K562 (cell line): ENCODE measurements around the gene MTA1. TPM values are rescaled to one million over a fixed set of nuclear protein-coding genes. Genes with fewer than 3 reads are reported as not detected.

ENCODE experiments used
- ATAC-seq: fragments of 200-7000 bp; cut with Tn5 transposase; 3 replicates; pipeline ENCODE4 v1.9.1; 2020; ENCODE audit warnings: moderate library complexity
- Bru-seq: library from RNA; stranded (reverse); fragments of 400-500 nt; gene quantifications from one replicate; lab custom pipeline; 2021; lab: Mats Ljungman, UMichigan
- BruChase-seq, 2 experiments: library from RNA; stranded (reverse); fragments of 400-500 nt; gene quantifications; one replicate each; lab custom pipeline; 2021; lab: Mats Ljungman, UMichigan
- BruUV-seq: library from RNA; stranded (reverse); fragments of 400-500 nt; replicated peaks from 2 replicates; lab custom pipeline; 2021; lab: Mats Ljungman, UMichigan
- CTCF ChIA-PET: fragments of 300-600 bp; formaldehyde crosslinking; extraction: SDS; loops from one replicate; lab custom pipeline; 2021; ENCODE audit warnings: low intra/inter-chr PET ratio; lab: Yijun Ruan, JAX
- POLR2A ChIA-PET: fragments of 300-600, 350-650 bp; sonication (Branson Sonifier 250); formaldehyde crosslinking; extraction: SDS; loops from one replicate; lab custom pipeline; 2021; ENCODE audit warnings: antibody characterized with exemption, inconsistent platforms; lab: Yijun Ruan, JAX
- DNase-seq, 4 experiments: peaks; one replicate each; pipeline versions ENCODE4 v3.0.0 to v3.0.0-alpha.2; 2011 to 2018; ENCODE audit warnings: low spot score in 3 of 4, mixed read lengths in 3 of 4; ENCODE audit errors: extremely low read depth in 1 of 4
- FAIRE-seq: peaks from 2 replicates; lab custom pipeline; 2011; peaks lifted over from hg19 to GRCh38; lab: Jason Lieb, UNC
- H2AFZ ChIP-seq: 2 replicates; pipeline ENCODE4 v1.6.0; 2011; ENCODE audit warnings: low read depth, low read length, control low read depth, inconsistent platforms
- H3K27ac ChIP-seq: fragments of 200-600 bp; 3 replicates; pipeline ENCODE4 v1.8.0; 2011; ENCODE audit warnings: low read depth, mild to moderate bottlenecking, control low read depth, inconsistent platforms, low read length, moderate library complexity, mixed read lengths; ENCODE audit errors: extremely low read depth
- H3K27me3 ChIP-seq, 2 experiments: fragments of 300-600 bp in 1 of 2; 2 replicates in 1 of 2; 3 replicates in 1 of 2; pipeline versions ENCODE4 v1.6.0 to v1.8.0; 2011; ENCODE audit warnings: inconsistent platforms in 2 of 2, low read length in 2 of 2, mild to moderate bottlenecking in 1 of 2, mixed read lengths in 1 of 2, moderate library complexity in 1 of 2; ENCODE audit not compliant: control insufficient read depth in 2 of 2, insufficient read depth in 2 of 2
- H3K36me3 ChIP-seq: fragments of 300-600 bp; 3 replicates; pipeline ENCODE4 v1.8.0; 2011; ENCODE audit warnings: mild to moderate bottlenecking, low read length, inconsistent platforms; ENCODE audit not compliant: control insufficient read depth, insufficient read depth
- H3K4me1 ChIP-seq, 2 experiments: fragments of 200-600 bp in 1 of 2; replicated peaks in 1 of 2; 2 replicates in 1 of 2; 3 replicates in 1 of 2; pipeline versions ENCODE4 v1.5.1 to v1.8.0; 2011; ENCODE audit warnings: inconsistent platforms in 2 of 2, low read length in 2 of 2, mild to moderate bottlenecking in 1 of 2, mixed read lengths in 1 of 2, moderate library complexity in 1 of 2; ENCODE audit not compliant: control insufficient read depth in 2 of 2, insufficient read depth in 2 of 2
- H3K4me2 ChIP-seq: 2 replicates; pipeline ENCODE4 v1.6.1; 2011; ENCODE audit warnings: low read length, control low read depth, inconsistent platforms, mixed read lengths; ENCODE audit not compliant: insufficient read depth
- H3K4me3 ChIP-seq: fragments of 200-600 bp; sonication (generic), shearing (Covaris generic); 2 replicates; pipeline ENCODE4 v1.5.1; 2016; ENCODE audit warnings: control low read depth, inconsistent platforms
- H3K79me2 ChIP-seq: fragments of 200-600 bp; 3 replicates; pipeline ENCODE4 v1.8.0; 2011; ENCODE audit warnings: low read length, inconsistent platforms; ENCODE audit not compliant: control insufficient read depth, insufficient read depth
- H3K9ac ChIP-seq, 2 experiments: 2 replicates each; pipeline versions ENCODE4 v1.6.0 to v1.6.1; 2011; ENCODE audit warnings: low read depth in 2 of 2, low read length in 2 of 2, control low read depth in 1 of 2, inconsistent platforms in 1 of 2, mild to moderate bottlenecking in 1 of 2, mixed read lengths in 1 of 2; ENCODE audit not compliant: insufficient read depth in 1 of 2
- H3K9me1 ChIP-seq: one replicate; pipeline ENCODE4 v1.6.0; 2011; ENCODE audit warnings: inconsistent platforms, mild to moderate bottlenecking, low read length, moderate library complexity; ENCODE audit not compliant: control insufficient read depth, insufficient read depth
- H3K9me3 ChIP-seq: replicated peaks from 2 replicates; pipeline ENCODE4 v1.5.1; 2011; ENCODE audit warnings: low read depth, low read length, inconsistent platforms; ENCODE audit not compliant: control insufficient read depth, insufficient read depth
- H4K20me1 ChIP-seq: replicated peaks from 2 replicates; pipeline ENCODE4 v1.6.1; 2011; ENCODE audit warnings: low read length, inconsistent platforms, mixed read lengths; ENCODE audit not compliant: control insufficient read depth, insufficient read depth
- FOXK2 ChIP-seq, 2 experiments: fragments of 450-650 bp; IDR thresholded peaks in 1 of 2; conservative IDR thresholded peaks in 1 of 2; 2 replicates each; pipeline ENCODE4 v1.6.1; 2016; ENCODE audit warnings: low read depth in 2 of 2, mild to moderate bottlenecking in 1 of 2
- KDM1A ChIP-seq, 2 experiments: fragments of 450-650 bp; IDR thresholded peaks; 2 replicates each; pipeline ENCODE4 v1.6.1; 2016; ENCODE audit warnings: mild to moderate bottlenecking in 2 of 2
- L3MBTL2 ChIP-seq: fragments of 450-650 bp; IDR thresholded peaks from 2 replicates; pipeline ENCODE4 v1.6.1; 2016; ENCODE audit warnings: mild to moderate bottlenecking, moderate library complexity
- MAZ ChIP-seq, 2 experiments: fragments of 450-650 bp in 1 of 2; sonication (generic) in 1 of 2; formaldehyde crosslinking; IDR thresholded peaks in 1 of 2; conservative IDR thresholded peaks in 1 of 2; 2 replicates each; pipeline versions ENCODE4 v1.4.0 to v1.5.0; 2020; ENCODE audit warnings: mild to moderate bottlenecking in 1 of 2, missing genetic modification reagents in 1 of 2
- MYC ChIP-seq, 2 experiments: fragments of 250-450 bp in 1 of 2; sonication (Bioruptor Pico) in 1 of 2; IDR thresholded peaks; 2 replicates each; pipeline versions ENCODE4 v1.5.1 to v1.6.1; 2012 to 2021; ENCODE audit warnings: low read depth in 2 of 2, borderline replicate concordance in 1 of 2, improper control_type of control experiment in 1 of 2, low read length in 1 of 2, mild to moderate bottlenecking in 1 of 2, moderate library complexity in 1 of 2
- POLR2A ChIP-seq: fragments of 450-650 bp; conservative IDR thresholded peaks from 2 replicates; pipeline ENCODE4 v1.6.1; 2016
- WGBS: fragments of 100-300 bp; shearing (Covaris generic); methylation state at CpG from one replicate; pipeline ENCODE4 v1.1.6; 2016; ENCODE audit warnings: low coverage, mixed read lengths; ENCODE audit not compliant: insufficient coverage; ENCODE audit errors: missing lambda C conversion rate; 5-methylcytosine and 5-hydroxymethylcytosine counted together
- in situ Hi-C: fragments of 300-500 bp; cut with MboI; formaldehyde crosslinking; loops from 4 replicates; pipeline ENCODE4 v1.15.0; 2018; ENCODE audit warnings: inconsistent platforms, mixed read lengths
- intact Hi-C: fragments of 100-400 bp; cut with micrococcal nuclease; formaldehyde crosslinking; loops from 2 replicates; pipeline ENCODE4 v1.14.2; 2022
- long read RNA-seq, 3 experiments: library from polyadenylated mRNA in 2 of 3; library from RNA in 1 of 3; unstranded in 2 of 3; stranded (forward) in 1 of 3; transcript quantifications; one replicate each; pipeline ENCODE4 v2.0.0, GENCODE V29; 2019 to 2022
- polyA minus RNA-seq, 3 experiments: library from RNA; depleted of rRNA, polyadenylated mRNA; stranded (reverse); fragments of >200 nt; gene quantifications; 2 replicates each; pipeline ENCODE4 v1.2.3, GENCODE V29; 2011
- polyA plus RNA-seq, 8 experiments: library from polyadenylated mRNA; depleted of rRNA in 4 of 8; stranded (reverse) in 5 of 8; unstranded in 3 of 8; fragments of >200 nt; fragmentation: Nextera tagmentation in 2 of 8; fragmentation: Illumina TruSeq in 1 of 8; extraction: Ambion mirVana in 2 of 8; extraction: Trizol in 1 of 8; gene quantifications; 2 replicates each; pipeline versions ENCODE4 v1.2.1 to v1.2.3, GENCODE V29; 2011 to 2014; ENCODE audit warnings: inconsistent platforms in 1 of 8, missing spikeins in 1 of 8
- total RNA-seq, 7 experiments: library from RNA; depleted of rRNA in 6 of 7; stranded (reverse); fragments of >200 nt in 6 of 7; fragmentation: Illumina TruSeq in 2 of 7; extraction: Trizol in 2 of 7; gene quantifications; 2 replicates each; pipeline versions ENCODE4 v1.2.1 to v1.2.3, GENCODE V29; 2011 to 2021; ENCODE audit warnings: low replicate concordance in 1 of 7
- TF ChIP-seq, protein P1 (sequence below): sonication (generic); formaldehyde crosslinking; IDR thresholded peaks from 2 replicates; pipeline ENCODE4 v1.4.0; 2020; ENCODE audit warnings: mild to moderate bottlenecking, missing genetic modification reagents
- TF ChIP-seq, protein P2 (sequence below): sonication (generic); formaldehyde crosslinking; IDR thresholded peaks from 2 replicates; pipeline ENCODE4 v1.8.0; 2022; ENCODE audit warnings: missing genetic modification reagents, mild to moderate bottlenecking, moderate library complexity, borderline replicate concordance
- TF ChIP-seq, protein P3 (sequence below), 2 experiments: IDR thresholded peaks; 2 replicates each; pipeline ENCODE4 v1.6.1; 2011; ENCODE audit warnings: borderline replicate concordance in 1 of 2, control low read depth in 1 of 2, low read depth in 1 of 2, low read length in 1 of 2, mild to moderate bottlenecking in 1 of 2, mixed read lengths in 1 of 2, moderate library complexity in 1 of 2; ENCODE audit not compliant: insufficient read depth in 1 of 2, insufficient read length in 1 of 2, poor library complexity in 1 of 2, severe bottlenecking in 1 of 2; ENCODE audit errors: extremely low read depth in 1 of 2

Gene MTA1
- 154 and 390 TPM in 2 replicates for total RNA-seq (2011; cell fraction: chromatin; rRNA removed; ENCODE audit: low replicate concordance)
- total RNA-seq (2011; cell fraction: nucleolus; rRNA removed): 257 and 271 TPM in 2 replicates
- total RNA-seq (2011; cell fraction: nucleoplasm; rRNA removed): 138 and 156 TPM in 2 replicates
- 48.1 and 61.0 TPM in 2 replicates for total RNA-seq (2014; rRNA removed)
- 11.6 and 12.2 TPM in 2 replicates for total RNA-seq (2014; rRNA removed; fragmentation: Illumina TruSeq; extraction: Trizol)
- 32.3 and 33.4 TPM in 2 replicates for total RNA-seq (2015; rRNA removed; fragmentation: Illumina TruSeq; extraction: Trizol)
- total RNA-seq (2021): 107 and 118 TPM in 2 replicates
- polyA plus RNA-seq (2011; rRNA removed): 47.7 and 58.6 TPM in 2 replicates
- 31.6 and 47.1 TPM in 2 replicates for polyA plus RNA-seq (2011; cell fraction: cytosol; rRNA removed)
- 383 and 622 TPM in 2 replicates for polyA plus RNA-seq (2011; cell fraction: nucleus; rRNA removed)
- polyA plus RNA-seq (2012): 74.0 and 91.7 TPM in 2 replicates
- 29.5 and 45.4 TPM in 2 replicates for polyA plus RNA-seq (2014; fragmentation: Illumina TruSeq; extraction: Trizol)
- under 1 TPM; 0.13 to 0.14 TPM for polyA plus RNA-seq (2014; fragmentation: Nextera tagmentation; extraction: Ambion mirVana)
- polyA plus RNA-seq (2014; rRNA removed): 90.0 and 103 TPM in 2 replicates
- polyA minus RNA-seq (2011; rRNA and poly(A)+ RNA removed): 13.9 and 22.6 TPM in 2 replicates
- polyA minus RNA-seq (2011; cell fraction: cytosol; rRNA and poly(A)+ RNA removed): 69.0 and 80.6 TPM in 2 replicates
- polyA minus RNA-seq (2011; cell fraction: nucleus; rRNA and poly(A)+ RNA removed): 102 and 104 TPM in 2 replicates
- Bru-seq, nascent RNA: percentile 68 among the genes with signal in this experiment
- percentile 68 among the genes with signal in this experiment for BruChase-seq, experiment 1, labeled RNA remaining after a 2-hour chase
- BruChase-seq, experiment 2, labeled RNA remaining after a 6-hour chase: percentile 66 among the genes with signal in this experiment
- long read RNA-seq, experiment 1, transcript MTA1-212 (2 exons, 700 nt): major isoform, 58 of 163 reads
- long read RNA-seq, experiment 1, transcript MTA1-202 (20 exons, 2,709 nt): minor isoform, 5 of 163 reads
- long read RNA-seq, experiment 1, partial matches to known transcripts: 73 of 163 reads
- long read RNA-seq, experiment 1, other reads (novel, unspliced or antisense): 23 of 163 reads
- long read RNA-seq, experiment 2, transcript MTA1-202 (20 exons, 2,709 nt): major isoform, 15 of 57 reads
- long read RNA-seq, experiment 2, partial matches to known transcripts: 12 of 57 reads
- long read RNA-seq, experiment 2, other reads (novel, unspliced or antisense): 25 of 57 reads
- long read RNA-seq, experiment 3, partial matches to known transcripts: 0 of 3 reads
- long read RNA-seq, experiment 3, other reads (novel, unspliced or antisense): 3 of 3 reads

DNA sequence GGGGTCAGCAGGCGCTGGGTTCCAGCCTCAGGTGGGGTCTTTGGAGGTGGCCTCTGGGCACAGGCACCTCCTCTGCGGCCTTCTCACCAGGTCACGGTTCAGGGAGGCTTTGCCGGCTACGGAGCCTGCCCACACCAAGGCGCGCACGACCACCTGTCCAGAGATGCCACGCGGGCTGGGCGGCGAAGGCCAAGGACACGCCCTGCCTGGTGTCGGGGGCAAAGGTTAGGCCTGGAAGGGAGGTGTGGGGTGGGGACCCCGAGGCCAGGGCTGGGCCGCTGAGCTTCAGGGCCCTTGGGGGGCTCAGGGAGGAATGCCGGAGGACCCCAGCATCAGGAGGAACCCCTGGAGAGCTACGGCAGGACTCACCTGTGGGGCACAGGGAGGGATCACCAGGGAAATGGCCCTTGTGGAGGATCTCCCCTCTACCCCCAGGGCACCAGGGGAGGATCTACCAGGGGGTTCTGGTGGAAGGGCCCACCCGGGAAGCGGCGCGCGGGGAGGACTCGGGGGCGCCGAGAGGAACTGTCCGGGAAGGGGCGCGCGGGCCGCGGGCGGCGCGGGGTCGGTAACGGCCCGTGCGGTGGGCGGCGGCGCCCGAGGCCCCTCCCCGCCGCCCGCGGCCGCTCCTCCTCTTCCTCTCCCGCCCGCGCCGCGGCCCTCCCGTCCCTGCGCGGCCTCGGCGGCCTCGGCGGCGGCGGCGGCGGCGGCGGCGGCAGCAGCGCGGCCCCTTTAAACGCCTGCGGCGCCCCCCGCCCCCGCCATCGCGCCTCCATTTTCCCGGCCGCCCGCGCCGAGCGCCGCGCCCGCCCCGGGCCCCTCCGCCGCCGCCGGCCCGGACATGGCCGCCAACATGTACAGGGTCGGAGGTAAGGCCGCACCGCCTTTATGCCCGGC is at the start of gene MTA1:
TSS of gene MTA1 (plus strand) at position 633 of the 897 bp plus-strand sequence. CDS start at position 842, 209 bp downstream.
- FAIRE-seq (no peak), ATAC-seq (peak; percentile 73), DNase-seq (peak; percentile 66 to 78 (median 76))
- ChIA-PET CTCF (no interaction called here), POLR2A (no interaction called here)
- Histone ChIP-seq H3K4me1 (peaks cover 11 to 61% of the 10 kb centered on the region in 2 experiments; a peak in 4 of 5 replicates), H3K4me2 (peak within 1 kb of the TSS; percentile 77), H3K4me3 (peak within 1 kb of the TSS; percentile 71), H3K9me3 (no peaks in the 10 kb centered on the region), H4K20me1 (no peaks in the 10 kb centered on the region), H3K36me3 (peaks cover 25% of the 10 kb centered on the region; the same call in 2 of the 3 replicates), H2AFZ (peak within 1 kb of the TSS; percentile 89), H3K79me2 (peaks cover 47% of the 10 kb centered on the region), H3K27ac (peak within 1 kb of the TSS; percentile 80), H3K9me1 (peaks cover 6% of the 10 kb centered on the region), H3K27me3 (no peaks in the 10 kb centered on the region), H3K9ac (peak within 1 kb of the TSS; percentile 81 to 98)
- intact Hi-C loops (no loop called here), in situ Hi-C loops (no loop called here)
- WGBS: 23% methylated on average over 14 of the region's 96 CpGs
- BruUV-seq: no TSS peak
- TF ChIP-seq KDM1A (IDR thresholded peaks at IDR 0.05) (no peak), MYC (IDR thresholded peaks at IDR 0.05; ENCODE audit: low read depth, low read length) (no peak), MYC (CRISPR knock-in tag; IDR thresholded peaks at IDR 0.05; ENCODE audit: borderline replicate concordance, low read depth) (0 out of 2 replicates have a peak, but pooled peaks have one; percentile 23), L3MBTL2 (peak; percentile 35), MAZ (CRISPR knock-in tag; conservative IDR thresholded peaks at IDR 0.05 in 1 of 2, IDR thresholded peaks at IDR 0.05 in 1 of 2) (0 out of 4 replicates have a peak, but pooled peaks of 1 of the 2 experiments have one; percentile 30), FOXK2 (conservative IDR thresholded peaks at IDR 0.05 in 1 of 2, IDR thresholded peaks at IDR 0.05 in 1 of 2; ENCODE audit: low read depth in 2 of 2) (no peak), POLR2A (peak; percentile 47)
- TF ChIP-seq, protein P1, sequence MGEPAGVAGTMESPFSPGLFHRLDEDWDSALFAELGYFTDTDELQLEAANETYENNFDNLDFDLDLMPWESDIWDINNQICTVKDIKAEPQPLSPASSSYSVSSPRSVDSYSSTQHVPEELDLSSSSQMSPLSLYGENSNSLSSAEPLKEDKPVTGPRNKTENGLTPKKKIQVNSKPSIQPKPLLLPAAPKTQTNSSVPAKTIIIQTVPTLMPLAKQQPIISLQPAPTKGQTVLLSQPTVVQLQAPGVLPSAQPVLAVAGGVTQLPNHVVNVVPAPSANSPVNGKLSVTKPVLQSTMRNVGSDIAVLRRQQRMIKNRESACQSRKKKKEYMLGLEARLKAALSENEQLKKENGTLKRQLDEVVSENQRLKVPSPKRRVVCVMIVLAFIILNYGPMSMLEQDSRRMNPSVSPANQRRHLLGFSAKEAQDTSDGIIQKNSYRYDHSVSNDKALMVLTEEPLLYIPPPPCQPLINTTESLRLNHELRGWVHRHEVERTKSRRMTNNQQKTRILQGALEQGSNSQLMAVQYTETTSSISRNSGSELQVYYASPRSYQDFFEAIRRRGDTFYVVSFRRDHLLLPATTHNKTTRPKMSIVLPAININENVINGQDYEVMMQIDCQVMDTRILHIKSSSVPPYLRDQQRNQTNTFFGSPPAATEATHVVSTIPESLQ (CRISPR knock-in tag): no peak
- TF ChIP-seq, protein P2, sequence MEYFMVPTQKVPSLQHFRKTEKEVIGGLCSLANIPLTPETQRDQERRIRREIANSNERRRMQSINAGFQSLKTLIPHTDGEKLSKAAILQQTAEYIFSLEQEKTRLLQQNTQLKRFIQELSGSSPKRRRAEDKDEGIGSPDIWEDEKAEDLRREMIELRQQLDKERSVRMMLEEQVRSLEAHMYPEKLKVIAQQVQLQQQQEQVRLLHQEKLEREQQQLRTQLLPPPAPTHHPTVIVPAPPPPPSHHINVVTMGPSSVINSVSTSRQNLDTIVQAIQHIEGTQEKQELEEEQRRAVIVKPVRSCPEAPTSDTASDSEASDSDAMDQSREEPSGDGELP (CRISPR knock-in tag): peak; percentile 40; the same call in 1 of the 2 replicates
- TF ChIP-seq, protein P3, sequence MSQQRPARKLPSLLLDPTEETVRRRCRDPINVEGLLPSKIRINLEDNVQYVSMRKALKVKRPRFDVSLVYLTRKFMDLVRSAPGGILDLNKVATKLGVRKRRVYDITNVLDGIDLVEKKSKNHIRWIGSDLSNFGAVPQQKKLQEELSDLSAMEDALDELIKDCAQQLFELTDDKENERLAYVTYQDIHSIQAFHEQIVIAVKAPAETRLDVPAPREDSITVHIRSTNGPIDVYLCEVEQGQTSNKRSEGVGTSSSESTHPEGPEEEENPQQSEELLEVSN (IDR thresholded peaks at IDR 0.05; ENCODE audit: borderline replicate concordance in 1 of 2, extremely low read depth in 1 of 2, insufficient read depth in 1 of 2, insufficient read length in 1 of 2, low read depth in 1 of 2, low read length in 1 of 2, poor library complexity in 1 of 2, severe bottlenecking in 1 of 2): peak in 1 of 2 experiments; percentile 19
